A375 (cell line): ENCODE data around the gene AP1B1. TPM values are rescaled to one million over a fixed set of nuclear protein-coding genes. Genes with fewer than 3 reads are reported as not detected.

Experiments
- small RNA-seq: library from RNA; depleted of rRNA; stranded (forward); fragments of <200 nt; gene quantifications from one replicate; pipeline ENCODE3, GENCODE V24; 2014
- total RNA-seq: library from RNA; depleted of rRNA; stranded (reverse); fragments of >200 nt; shearing (Covaris generic); gene quantifications from 2 replicates; pipeline ENCODE4 v1.2.3, GENCODE V29; 2014; rRNA removed

Gene AP1B1
- 56.7 and 61.7 TPM in 2 replicates for total RNA-seq

DNA sequence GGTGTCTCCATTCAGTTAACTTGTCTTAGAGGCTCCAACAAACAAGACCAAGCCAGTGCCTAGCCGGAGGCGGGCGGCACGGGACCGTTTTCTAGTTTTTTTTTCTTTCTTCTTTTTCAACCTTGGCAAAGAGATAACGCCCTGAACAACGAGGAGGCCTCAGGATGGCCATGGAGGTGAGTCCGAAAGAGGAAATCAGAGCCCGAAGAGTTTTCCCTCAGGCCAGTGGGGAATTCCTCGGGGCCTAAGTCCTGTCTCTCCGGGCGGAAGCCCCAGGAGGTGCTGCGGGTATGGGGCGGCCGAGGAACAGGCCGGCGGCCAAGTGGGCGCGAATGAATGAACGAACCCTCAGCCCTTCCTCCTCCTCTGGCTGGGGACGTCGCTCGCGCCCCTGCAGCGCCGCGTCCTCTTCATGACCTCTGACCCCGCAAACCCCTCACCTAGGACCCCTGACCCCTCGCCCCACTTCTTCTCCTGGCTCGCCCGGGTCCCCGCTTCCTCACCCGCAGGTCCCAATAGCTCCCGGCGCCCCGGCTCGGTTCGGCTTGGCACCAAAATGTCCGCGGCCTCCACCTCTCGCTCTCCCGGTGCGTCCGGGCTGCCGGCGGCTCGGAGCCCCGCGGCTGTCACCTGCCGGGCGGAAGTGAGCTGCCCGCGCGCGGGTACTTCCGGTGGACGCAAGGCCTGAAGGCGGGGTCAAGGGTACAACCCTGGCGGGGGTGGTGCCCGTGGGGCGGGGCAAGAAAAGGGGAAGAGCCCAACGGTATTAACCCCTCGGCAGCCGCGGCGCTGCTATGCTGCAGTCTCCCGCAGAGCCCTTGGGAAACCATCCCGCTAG lies at the start of gene AP1B1:
Gene AP1B1, minus strand, starts transcription at position 650 of the 838 bp plus-strand sequence. CDS start 21,327 bp downstream, outside the sequence.

DNA sequence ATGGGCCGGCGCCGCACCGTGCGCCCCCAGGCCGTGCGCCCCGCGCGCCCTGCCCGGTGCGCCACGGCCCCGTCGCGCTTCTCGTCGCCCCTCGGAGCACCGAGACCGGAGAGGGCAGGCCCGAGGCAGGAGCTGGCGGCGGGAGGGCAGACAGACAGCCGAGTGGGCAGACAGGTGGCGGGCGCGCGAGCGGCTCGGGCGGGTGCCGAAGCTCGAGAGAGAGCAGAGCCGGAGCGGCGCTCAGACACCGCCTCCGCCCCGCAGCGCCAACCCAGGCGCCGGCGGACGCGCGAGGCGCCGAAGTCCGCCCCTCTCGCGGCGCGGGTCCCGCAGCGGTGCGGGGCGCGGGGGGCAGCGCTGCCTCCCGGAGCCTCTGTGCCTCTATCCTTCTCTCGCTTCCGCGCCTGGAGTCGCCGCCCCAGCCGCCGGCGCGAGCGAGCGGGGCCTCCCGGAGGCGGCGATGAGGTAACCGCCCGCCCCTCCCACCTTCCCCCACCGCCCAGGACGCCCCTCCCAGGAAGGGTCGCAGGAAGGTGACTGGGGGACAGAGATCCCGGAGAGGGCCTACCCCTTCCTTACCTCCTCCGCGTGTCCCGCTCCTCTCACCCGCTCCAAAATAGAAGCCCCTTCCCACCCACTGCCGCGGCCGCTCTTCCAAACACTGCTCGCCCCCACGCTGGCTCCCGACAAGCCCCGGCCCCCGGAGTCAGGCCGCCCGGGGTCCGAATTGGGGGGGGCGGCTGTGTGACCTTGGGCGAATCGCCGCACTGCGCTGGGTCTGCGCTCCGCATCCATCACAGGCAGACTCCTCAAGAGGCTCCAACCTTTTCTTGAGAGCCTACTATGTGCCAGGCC lies 72.9 kb downstream of the AP1B1 start, which contains the start of gene RASL10A:
Gene RASL10A, minus strand, starts transcription at position 412 of the 855 bp plus-strand sequence. CDS start 451 bp downstream, outside the sequence.

DNA sequence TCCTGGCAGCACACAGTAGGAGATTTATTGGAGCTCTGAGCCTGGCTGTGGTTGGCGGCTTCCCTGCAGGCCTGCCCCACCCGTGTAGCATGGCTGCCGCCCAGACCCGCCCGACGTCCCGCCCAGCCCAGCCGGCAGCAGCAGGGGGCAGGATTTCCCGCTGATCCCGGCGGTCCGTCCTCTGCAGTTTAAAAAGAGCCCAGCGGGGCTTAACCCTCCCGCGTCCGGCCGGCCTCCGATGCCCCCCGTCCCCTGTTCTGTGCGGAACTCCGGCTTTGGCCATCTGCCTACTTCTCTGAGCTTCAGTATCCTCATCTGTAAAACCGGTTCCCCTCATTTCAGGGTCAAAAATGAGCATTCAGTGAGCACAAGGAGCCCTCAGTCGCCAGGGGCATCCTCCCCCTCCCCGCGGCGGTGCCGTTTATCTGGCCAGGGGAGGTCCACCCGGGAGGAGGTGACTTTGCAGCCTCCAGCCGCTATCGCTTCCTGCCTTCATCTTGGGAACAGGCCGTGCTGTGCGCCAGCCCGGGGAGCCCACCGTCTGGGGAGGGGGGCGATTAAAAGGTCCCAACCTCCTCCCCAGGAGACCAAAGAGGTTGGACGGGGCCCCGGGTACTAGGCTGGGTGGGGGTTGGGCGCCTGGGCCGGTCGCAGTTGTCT lies 82.1 kb downstream of the AP1B1 start, which contains the start of gene GAS2L1:
Gene GAS2L1, plus strand, starts transcription at position 476 of the 660 bp plus-strand sequence. CDS start 1,456 bp downstream, outside the sequence.

Small RNA genes within 50 kb of the gene (small RNA-seq; reads per million reads assigned to genes)
- gene AC000041.1 = not detected
- gene MIR3653 = not detected

Other genes starting within 250 kb of the AP1B1 start
- 0.21 and 0.87 TPM in 2 replicates for gene EMID1, start 182.7 kb downstream of the AP1B1 start, total RNA-seq
- gene RHBDD3, start 120.6 kb downstream of the AP1B1 start, total RNA-seq = 16.2 and 27.1 TPM in 2 replicates
- 284 and 302 TPM in 2 replicates for gene EWSR1, start 120.3 kb downstream of the AP1B1 start, total RNA-seq
- gene GAS2L1, start 81.9 kb downstream of the AP1B1 start, total RNA-seq = 7.9 and 11.0 TPM in 2 replicates
- gene RASL10A, start 72.9 kb downstream of the AP1B1 start, total RNA-seq = 0.57 and 0.88 TPM in 2 replicates
- gene RFPL1, start 50.0 kb upstream of the AP1B1 start, total RNA-seq = not detected in 2 replicates
- gene NEFH, start 91.6 kb upstream of the AP1B1 start, total RNA-seq = not detected in 2 replicates
- gene THOC5, start 165.2 kb upstream of the AP1B1 start, total RNA-seq = 126 and 148 TPM in 2 replicates
- gene NIPSNAP1, start 192.5 kb upstream of the AP1B1 start, total RNA-seq = 85.7 and 98.8 TPM in 2 replicates
- 112 and 120 TPM in 2 replicates for gene NF2, start 215.1 kb upstream of the AP1B1 start, total RNA-seq